Nephron (organoid): ENCODE data around the gene MROH8.

Experiments used
- H3K27ac Mint-ChIP-seq, 3 experiments: 2 replicates each; pipeline ENCODE4 v1.8.0; 2020; ENCODE audit warnings: mixed read lengths in 3 of 3, mild to moderate bottlenecking in 2 of 3, moderate library complexity in 1 of 3
- H3K27me3 Mint-ChIP-seq: 2 replicates; pipeline ENCODE4 v1.8.0; 2021; ENCODE audit warnings: low read depth, mild to moderate bottlenecking, moderate library complexity, mixed read lengths
- H3K36me3 Mint-ChIP-seq: 2 replicates; pipeline ENCODE4 v1.8.0; 2020; ENCODE audit warnings: low read depth, mixed read lengths
- H3K4me1 Mint-ChIP-seq: 2 replicates; pipeline ENCODE4 v1.8.0; 2020; ENCODE audit warnings: mixed read lengths
- H3K4me3 Mint-ChIP-seq, 3 experiments: 2 replicates each; pipeline ENCODE4 v1.8.0; 2020; ENCODE audit warnings: mild to moderate bottlenecking in 3 of 3, mixed read lengths in 3 of 3, moderate library complexity in 2 of 3
- H3K9me3 Mint-ChIP-seq: 2 replicates; pipeline ENCODE4 v1.8.0; 2020; ENCODE audit warnings: mixed read lengths
- TF ChIP-seq, protein P1 (sequence below), 3 experiments: fragments of 200-600 bp; sonication (generic); IDR thresholded peaks; one replicate each; pipeline ENCODE4 v1.5.0; 2021; ENCODE audit warnings: antibody characterized with exemption in 3 of 3; ENCODE audit not compliant: unreplicated experiment in 3 of 3

Gene MROH8

DNA sequence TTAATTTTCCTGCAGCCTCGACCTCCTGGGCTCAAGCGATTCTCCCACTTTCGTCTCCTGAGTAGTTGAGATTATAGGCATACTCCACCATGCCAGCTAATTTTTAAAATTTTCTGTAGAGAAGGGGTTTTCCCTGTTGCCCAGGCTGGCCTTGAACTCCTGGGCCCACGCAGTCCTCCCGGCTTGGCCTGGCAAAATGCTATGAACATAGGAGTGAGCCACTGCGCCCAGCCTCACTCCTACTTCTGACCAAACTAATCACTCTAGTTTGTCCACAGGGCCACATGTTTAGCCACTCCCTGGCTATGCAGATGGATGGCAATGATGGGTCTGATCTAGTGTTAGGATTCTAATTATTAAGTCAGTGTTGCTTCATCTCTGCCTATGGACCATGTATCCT is 32.1 kb downstream of the MROH8 start:
- Mint-ChIP-seq H3K4me3 (no peak overlapping the region), H3K27ac (no peak overlapping the region), H3K9me3 (peaks cover 4% of the 10 kb centered on the region), H3K27me3 (no peaks in the 10 kb centered on the region), H3K4me1 (no peaks in the 10 kb centered on the region), H3K36me3 (peaks cover 44% of the 10 kb centered on the region)
- TF ChIP-seq, protein P1, sequence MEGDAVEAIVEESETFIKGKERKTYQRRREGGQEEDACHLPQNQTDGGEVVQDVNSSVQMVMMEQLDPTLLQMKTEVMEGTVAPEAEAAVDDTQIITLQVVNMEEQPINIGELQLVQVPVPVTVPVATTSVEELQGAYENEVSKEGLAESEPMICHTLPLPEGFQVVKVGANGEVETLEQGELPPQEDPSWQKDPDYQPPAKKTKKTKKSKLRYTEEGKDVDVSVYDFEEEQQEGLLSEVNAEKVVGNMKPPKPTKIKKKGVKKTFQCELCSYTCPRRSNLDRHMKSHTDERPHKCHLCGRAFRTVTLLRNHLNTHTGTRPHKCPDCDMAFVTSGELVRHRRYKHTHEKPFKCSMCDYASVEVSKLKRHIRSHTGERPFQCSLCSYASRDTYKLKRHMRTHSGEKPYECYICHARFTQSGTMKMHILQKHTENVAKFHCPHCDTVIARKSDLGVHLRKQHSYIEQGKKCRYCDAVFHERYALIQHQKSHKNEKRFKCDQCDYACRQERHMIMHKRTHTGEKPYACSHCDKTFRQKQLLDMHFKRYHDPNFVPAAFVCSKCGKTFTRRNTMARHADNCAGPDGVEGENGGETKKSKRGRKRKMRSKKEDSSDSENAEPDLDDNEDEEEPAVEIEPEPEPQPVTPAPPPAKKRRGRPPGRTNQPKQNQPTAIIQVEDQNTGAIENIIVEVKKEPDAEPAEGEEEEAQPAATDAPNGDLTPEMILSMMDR (IDR thresholded peaks at IDR 0.05; ENCODE audit: unreplicated experiment in 3 of 3): no peak

DNA sequence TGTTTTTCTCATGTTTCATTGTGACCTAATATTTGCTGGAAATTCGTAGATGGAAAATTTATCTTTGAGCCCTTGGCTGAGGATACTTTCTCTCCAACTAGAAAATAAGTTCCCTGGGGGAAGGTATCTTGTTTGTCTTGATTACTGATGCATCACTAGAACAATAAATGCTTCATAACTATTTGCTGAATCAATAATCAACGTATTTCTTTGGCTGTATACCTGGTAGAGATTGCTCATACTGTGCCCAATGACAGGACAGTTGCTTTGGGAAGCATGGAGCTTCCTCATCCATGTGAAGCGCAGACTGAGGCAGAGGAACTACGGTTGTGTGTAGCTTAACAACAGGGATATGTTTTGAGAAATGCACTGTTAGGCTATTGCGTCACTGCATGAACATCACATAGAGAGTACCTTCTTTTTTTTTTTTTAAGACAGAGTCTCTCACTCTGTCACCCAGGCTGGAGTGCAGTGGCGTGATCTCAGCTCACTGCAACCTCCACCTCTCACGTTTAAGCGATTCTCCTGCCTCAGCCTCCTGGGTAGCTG is 34.4 kb downstream of the MROH8 start:
- H3K9me3 Mint-ChIP-seq: no peaks in the 10 kb centered on the region
- no peaks in the 10 kb centered on the region for H3K27me3 Mint-ChIP-seq
- H3K4me3 Mint-ChIP-seq: no peak overlapping the region
- peaks cover 29% of the 10 kb centered on the region for H3K36me3 Mint-ChIP-seq
- H3K4me1 Mint-ChIP-seq: no peaks in the 10 kb centered on the region
- no peak overlapping the region for H3K27ac Mint-ChIP-seq
- TF ChIP-seq, protein P1 (IDR thresholded peaks at IDR 0.05; ENCODE audit: unreplicated experiment in 3 of 3): no peak

DNA sequence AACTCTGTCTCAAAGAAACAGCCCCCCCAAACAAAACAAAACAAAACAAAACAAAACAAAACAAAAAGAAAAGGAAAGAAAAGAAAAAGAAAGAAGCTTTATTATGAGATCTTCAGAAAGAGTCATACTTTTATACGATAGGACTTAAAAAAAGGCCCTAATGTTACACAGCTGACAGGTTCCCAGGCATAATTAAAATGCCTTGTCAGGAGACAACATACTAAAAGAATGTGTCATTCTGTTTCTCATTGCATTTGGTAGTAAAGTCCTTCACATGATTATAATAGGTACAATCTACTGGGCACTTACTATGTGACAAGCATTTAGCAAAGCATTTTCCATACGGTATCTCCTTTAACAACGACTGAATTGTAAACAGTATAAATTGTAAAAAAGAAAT is 36.6 kb downstream of the MROH8 start:
- Mint-ChIP-seq H3K4me3 (no peak overlapping the region), H3K9me3 (no peaks in the 10 kb centered on the region), H3K4me1 (no peaks in the 10 kb centered on the region), H3K27me3 (no peaks in the 10 kb centered on the region), H3K36me3 (peaks cover 22% of the 10 kb centered on the region), H3K27ac (no peak overlapping the region)
- TF ChIP-seq, protein P1 (IDR thresholded peaks at IDR 0.05; ENCODE audit: unreplicated experiment in 3 of 3): no peak

DNA sequence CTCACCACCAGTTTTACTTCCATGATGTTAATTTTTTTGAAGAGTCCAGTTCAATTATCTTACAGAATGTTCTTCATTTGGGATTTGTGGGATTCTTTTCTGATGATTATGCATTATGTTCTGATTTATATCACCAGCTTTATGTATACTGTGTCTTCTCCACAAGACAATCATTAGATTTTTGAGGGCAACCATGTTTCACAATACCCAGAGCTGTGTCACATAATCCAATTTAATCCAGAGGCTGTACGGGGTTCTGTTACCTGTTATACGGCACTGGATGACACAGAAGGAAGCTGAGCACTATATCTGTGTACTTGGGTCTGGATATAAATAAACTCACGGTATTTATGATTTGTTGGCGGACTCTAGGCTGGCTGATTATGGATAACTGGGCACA is 41.8 kb downstream of the MROH8 start:
- H3K4me3 Mint-ChIP-seq: no peak overlapping the region
- TF ChIP-seq, protein P1 (IDR thresholded peaks at IDR 0.05; ENCODE audit: unreplicated experiment in 3 of 3): no peak
- no peaks in the 10 kb centered on the region for H3K4me1 Mint-ChIP-seq
- H3K27me3 Mint-ChIP-seq: no peaks in the 10 kb centered on the region
- H3K9me3 Mint-ChIP-seq: no peaks in the 10 kb centered on the region
- no peak overlapping the region for H3K27ac Mint-ChIP-seq
- peaks cover 6% of the 10 kb centered on the region for H3K36me3 Mint-ChIP-seq

DNA sequence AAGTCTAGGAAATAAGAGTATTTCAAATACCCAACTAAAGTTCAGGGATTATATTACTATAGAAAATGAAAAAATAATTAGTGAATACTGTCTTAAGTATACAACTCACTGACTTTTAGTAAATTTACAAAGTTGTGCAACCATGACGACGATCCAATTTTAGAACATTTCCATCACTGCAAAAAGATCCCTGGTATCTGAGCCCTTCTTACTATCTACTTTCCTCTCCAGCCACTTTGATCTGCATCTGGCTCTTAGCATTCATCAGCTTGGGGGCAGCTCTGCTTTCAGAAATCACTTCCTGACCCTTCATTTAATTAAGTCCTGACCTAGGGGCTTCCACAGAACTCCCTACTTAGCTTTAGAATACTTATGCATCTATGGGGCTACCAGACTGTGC is 45.4 kb downstream of the MROH8 start:
- Mint-ChIP-seq H3K4me3 (no peak overlapping the region), H3K27me3 (no peaks in the 10 kb centered on the region)

DNA sequence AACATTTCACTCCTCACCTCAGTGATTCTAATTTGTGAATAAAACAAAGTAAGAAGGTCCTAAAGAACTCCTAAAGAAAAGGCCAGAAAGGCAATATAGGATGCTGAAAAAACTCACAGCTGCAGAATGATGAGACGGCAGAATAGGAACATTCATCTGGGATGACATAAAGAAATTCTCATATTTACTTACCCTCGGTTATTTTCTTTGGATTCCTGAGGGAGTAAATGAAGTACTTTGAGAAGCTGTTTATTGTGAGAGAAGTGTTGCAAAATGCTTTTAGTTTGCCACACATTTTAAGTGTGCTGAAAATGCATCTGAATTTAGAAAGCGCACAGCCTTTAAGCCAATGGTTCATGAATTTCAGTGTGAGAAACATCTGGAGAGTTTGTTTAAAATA is 47.9 kb downstream of the MROH8 start:
- Mint-ChIP-seq H3K36me3 (peaks cover 4% of the 10 kb centered on the region), H3K4me3 (no peak overlapping the region), H3K27me3 (no peaks in the 10 kb centered on the region), H3K9me3 (no peaks in the 10 kb centered on the region), H3K27ac (no peak overlapping the region), H3K4me1 (no peaks in the 10 kb centered on the region)
- TF ChIP-seq, protein P1 (IDR thresholded peaks at IDR 0.05; ENCODE audit: unreplicated experiment in 3 of 3): no peak

More for the DNA sequence above, 45.4 kb downstream of the MROH8 start:
- no peaks in the 10 kb centered on the region for H3K36me3 Mint-ChIP-seq
- H3K9me3 Mint-ChIP-seq: no peaks in the 10 kb centered on the region
- H3K4me1 Mint-ChIP-seq: no peaks in the 10 kb centered on the region
- TF ChIP-seq, protein P1 (IDR thresholded peaks at IDR 0.05; ENCODE audit: unreplicated experiment in 3 of 3): no peak
- H3K27ac Mint-ChIP-seq: no peak overlapping the region
